ENCODE measurements around the gene CCDC85B. TPM values are rescaled to one million over a fixed set of nuclear protein-coding genes. Genes with fewer than 3 reads are reported as not detected.
A peak's percentile ranks its signal among the peaks of the same experiment; 100 is the strongest.

CCDC85B gene
- total and polyA plus RNA-seq, 2 of the 13 experiments (the other 11 are each of a cell fraction or from before 2014, with no cell fraction given), result 8.2 to 19.5 TPM

DNA sequence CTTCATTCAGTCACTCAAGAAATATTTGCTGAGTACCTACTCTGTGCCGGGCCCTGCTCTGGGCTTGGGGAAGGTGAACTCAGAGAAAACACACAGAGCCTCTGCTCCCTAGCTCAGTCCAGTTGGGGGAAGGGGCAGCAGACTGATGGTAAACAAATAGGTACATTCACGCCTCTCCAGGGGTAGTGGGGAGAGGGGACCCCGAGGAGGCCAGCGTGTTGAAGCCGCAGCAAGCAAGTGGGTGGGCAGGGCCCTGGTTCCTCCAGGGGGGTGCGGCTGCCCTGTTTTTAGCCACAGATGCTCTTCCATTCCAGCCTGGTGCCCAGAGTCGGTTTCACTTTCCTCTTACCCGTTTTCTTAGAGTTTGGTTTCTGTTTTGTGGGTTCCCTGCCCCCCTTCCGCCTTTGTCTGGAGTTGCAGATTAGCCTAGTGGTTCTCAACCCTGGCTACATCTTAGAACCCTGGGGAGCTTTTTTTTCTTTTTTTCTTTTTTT is 37.5 kb downstream of the CCDC85B start:
- no TSS peak for BruUV-seq (replicated peaks)
- Histone ChIP-seq H3K4me2 (ENCODE audit: low read depth, low read length) (peak overlapping the region; percentile 97), H3K4me1 (ENCODE audit: insufficient read depth, low read length) (peaks cover 39% of the 10 kb centered on the region), H3K27ac (ENCODE audit: extremely low read length, insufficient read depth, low read length) (no peak overlapping the region), H2AFZ (ENCODE audit: low read length) (peak overlapping the region; percentile 63), H3K27me3 (ENCODE audit: control insufficient read depth in 1 of 2, insufficient read depth in 2 of 2, low read length in 2 of 2) (peaks cover 0 to 3% of the 10 kb centered on the region in 2 experiments; a peak in 1 of 5 replicates), H3K9ac (ENCODE audit: insufficient read depth, low read depth, low read length) (peak overlapping the region; percentile 68), H3K79me2 (ENCODE audit: insufficient read depth, low read length) (no peaks in the 10 kb centered on the region), H3K4me3 (replicated peaks in 1 of 3; ENCODE audit: insufficient read depth in 1 of 3, low read depth in 2 of 3, low read length in 3 of 3) (peak overlapping the region; percentile 64 to 75 (median 69)), H3K9me3 (ENCODE audit: low read length) (no peaks in the 10 kb centered on the region), H4K20me1 (ENCODE audit: insufficient read depth, low read length) (no peaks in the 10 kb centered on the region), H3K36me3 (replicated peaks in 1 of 2; ENCODE audit: control insufficient read depth in 1 of 2, insufficient read depth in 2 of 2, low read length in 2 of 2) (no peaks in the 10 kb centered on the region)
- intact Hi-C loops (cut with micrococcal nuclease; ENCODE audit: unreplicated experiment) (no loop called here), in situ Hi-C loops (cut with HindIII; ENCODE audit: extremely low pct_ligation_motif_present, low pct_unique_long_range_greater_than_20kb) (no loop called here)
- ATAC-seq (peak; percentile 35), FAIRE-seq (no peak), DNase-seq (ENCODE audit: low spot score) (no peak)
- CTCF ChIA-PET (ENCODE audit: low intra/inter-chr PET ratio, low total read pairs), result no interaction called here
- POLR2A ChIA-PET, result interaction anchor here (1.0 kb wide), 3 partner anchors 21 to 39 kb away, joined by 3 to 4 read pairs (median 3); partner anchors contain the start of gene FIBP
- 9% methylated on average over 8 of the region's 9 CpGs for WGBS (ENCODE audit: low lambda C conversion rate)
- TF ChIP-seq ZNF841 (CRISPR knock-in tag; IDR thresholded peaks at IDR 0.05; ENCODE audit: borderline replicate concordance), result no peak
- 0 out of 2 replicates have a peak, but pooled peaks have one; percentile 26 for TF ChIP-seq ZBTB7B (CRISPR knock-in tag; IDR thresholded peaks at IDR 0.05)
- TF ChIP-seq SOX6 (IDR thresholded peaks at IDR 0.05), result no peak
- 0 out of 2 replicates have a peak, but pooled peaks have one; percentile 13 for TF ChIP-seq SOX6 (CRISPR knock-in tag; IDR thresholded peaks at IDR 0.05)
- TF ChIP-seq ZNF317 (CRISPR knock-in tag; IDR thresholded peaks at IDR 0.05), result 0 out of 2 replicates have a peak, but pooled peaks have one; percentile 30
- no peak for TF ChIP-seq ZNF572 (CRISPR knock-in tag; IDR thresholded peaks at IDR 0.05)
- TF ChIP-seq CEBPB (IDR thresholded peaks at IDR 0.05; ENCODE audit: borderline replicate concordance, low read depth, low read length), result no peak
- peak; percentile 30; the same call in 1 of the 2 replicates for TF ChIP-seq SAP130 (CRISPR knock-in tag; IDR thresholded peaks at IDR 0.05; ENCODE audit: low read depth)
- peak; percentile 15 for TF ChIP-seq TEAD3 (CRISPR knock-in tag; optimal IDR thresholded peaks at IDR 0.05; ENCODE audit: borderline replicate concordance)
- TF ChIP-seq, protein P1, sequence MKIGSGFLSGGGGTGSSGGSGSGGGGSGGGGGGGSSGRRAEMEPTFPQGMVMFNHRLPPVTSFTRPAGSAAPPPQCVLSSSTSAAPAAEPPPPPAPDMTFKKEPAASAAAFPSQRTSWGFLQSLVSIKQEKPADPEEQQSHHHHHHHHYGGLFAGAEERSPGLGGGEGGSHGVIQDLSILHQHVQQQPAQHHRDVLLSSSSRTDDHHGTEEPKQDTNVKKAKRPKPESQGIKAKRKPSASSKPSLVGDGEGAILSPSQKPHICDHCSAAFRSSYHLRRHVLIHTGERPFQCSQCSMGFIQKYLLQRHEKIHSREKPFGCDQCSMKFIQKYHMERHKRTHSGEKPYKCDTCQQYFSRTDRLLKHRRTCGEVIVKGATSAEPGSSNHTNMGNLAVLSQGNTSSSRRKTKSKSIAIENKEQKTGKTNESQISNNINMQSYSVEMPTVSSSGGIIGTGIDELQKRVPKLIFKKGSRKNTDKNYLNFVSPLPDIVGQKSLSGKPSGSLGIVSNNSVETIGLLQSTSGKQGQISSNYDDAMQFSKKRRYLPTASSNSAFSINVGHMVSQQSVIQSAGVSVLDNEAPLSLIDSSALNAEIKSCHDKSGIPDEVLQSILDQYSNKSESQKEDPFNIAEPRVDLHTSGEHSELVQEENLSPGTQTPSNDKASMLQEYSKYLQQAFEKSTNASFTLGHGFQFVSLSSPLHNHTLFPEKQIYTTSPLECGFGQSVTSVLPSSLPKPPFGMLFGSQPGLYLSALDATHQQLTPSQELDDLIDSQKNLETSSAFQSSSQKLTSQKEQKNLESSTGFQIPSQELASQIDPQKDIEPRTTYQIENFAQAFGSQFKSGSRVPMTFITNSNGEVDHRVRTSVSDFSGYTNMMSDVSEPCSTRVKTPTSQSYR (CRISPR knock-in tag; IDR thresholded peaks at IDR 0.05; ENCODE audit: borderline replicate concordance), result peak; percentile 47; the same call in 1 of the 2 replicates
- TF ChIP-seq ZFX (CRISPR knock-in tag; IDR thresholded peaks at IDR 0.05; ENCODE audit: low read depth), result peak; percentile 36; the same call in 1 of the 2 replicates
- no peak for TF ChIP-seq FOXP1 (IDR thresholded peaks at IDR 0.05)
- no peak for TF ChIP-seq FOXP1 (CRISPR knock-in tag; IDR thresholded peaks at IDR 0.05)
- TF ChIP-seq ZBTB7A (CRISPR knock-in tag; IDR thresholded peaks at IDR 0.05), result no peak
- TF ChIP-seq JUNB (CRISPR knock-in tag; IDR thresholded peaks at IDR 0.05; ENCODE audit: borderline replicate concordance), result no peak
- TF ChIP-seq ZNF232 (CRISPR knock-in tag; IDR thresholded peaks at IDR 0.05; ENCODE audit: borderline replicate concordance), result no peak

Measured in HepG2 (cell line).